Measurements from ENCODE around the gene NMRK1.

- TF ChIP-seq CTCF (IDR thresholded peaks at IDR 0.05): no peak
- peak in 1 of 3 donors; percentile 23 for TF ChIP-seq POLR2AphosphoS5 (IDR thresholded peaks at IDR 0.05)
- TF ChIP-seq POLR2A (IDR thresholded peaks at IDR 0.05): no peak
- no peak for TF ChIP-seq EP300 (IDR thresholded peaks at IDR 0.05)
Measured at GRCh38 chr9:75087289-75087823, 599 bp downstream of the NMRK1 start.

Measured in stomach (tissue), 4 donors.